Endodermal cell (in vitro differentiated cells): ENCODE results near the gene NECTIN4. TPM values are rescaled to one million over a fixed set of nuclear protein-coding genes. Genes with fewer than 3 reads are reported as not detected.

ENCODE experiments used
- DNase-seq: peaks from one replicate; pipeline ENCODE4 v3.0.0-alpha.2; 2017
- H3K27ac ChIP-seq: 2 replicates; pipeline ENCODE4 v1.5.1; 2013; ENCODE audit warnings: mild to moderate bottlenecking, low read depth, low read length, moderate library complexity
- H3K27me3 ChIP-seq: 2 replicates; pipeline ENCODE4 v1.6.1; 2013; ENCODE audit warnings: mild to moderate bottlenecking, low read length, moderate library complexity; ENCODE audit not compliant: insufficient read depth, control insufficient read depth, poor library complexity, severe bottlenecking
- H3K36me3 ChIP-seq: 2 replicates; pipeline ENCODE4 v1.7.0; 2013; ENCODE audit warnings: mild to moderate bottlenecking, low read length, moderate library complexity; ENCODE audit not compliant: control insufficient read depth, insufficient read depth
- H3K4me1 ChIP-seq: one replicate; pipeline ENCODE4 v1.7.0; 2013; ENCODE audit warnings: low read length; ENCODE audit not compliant: control insufficient read depth, insufficient read depth
- H3K4me3 ChIP-seq: 2 replicates; pipeline ENCODE4 v1.5.1; 2013; ENCODE audit warnings: mild to moderate bottlenecking, low read length, moderate library complexity
- H3K9ac ChIP-seq: 2 replicates; pipeline ENCODE4 v1.6.1; 2013; ENCODE audit warnings: mild to moderate bottlenecking, low read length, moderate library complexity; ENCODE audit not compliant: poor library complexity, severe bottlenecking; ENCODE audit errors: extremely low read depth
- H3K9me3 ChIP-seq: 2 replicates; pipeline ENCODE4 v1.6.1; 2013; ENCODE audit warnings: mild to moderate bottlenecking, low read length, moderate library complexity; ENCODE audit not compliant: control insufficient read depth
- H3K27ac Mint-ChIP-seq: 2 replicates; pipeline ENCODE4 v1.8.0; 2020; ENCODE audit warnings: mixed read lengths
- H3K27me3 Mint-ChIP-seq: 2 replicates; pipeline ENCODE4 v1.8.0; 2021; ENCODE audit warnings: mild to moderate bottlenecking, mixed read lengths; ENCODE audit not compliant: insufficient read depth
- H3K36me3 Mint-ChIP-seq: 2 replicates; pipeline ENCODE4 v1.8.0; 2020; ENCODE audit warnings: low read depth, mixed read lengths
- H3K4me1 Mint-ChIP-seq: 2 replicates; pipeline ENCODE4 v1.8.0; 2020; ENCODE audit warnings: mixed read lengths
- H3K4me3 Mint-ChIP-seq: 2 replicates; pipeline ENCODE4 v1.8.0; 2020; ENCODE audit warnings: mild to moderate bottlenecking, moderate library complexity, mixed read lengths
- H3K9me3 Mint-ChIP-seq: 2 replicates; pipeline ENCODE4 v1.8.0; 2020; ENCODE audit warnings: mild to moderate bottlenecking, mixed read lengths
- CTCF ChIP-seq: fragments of 200-600 bp; sonication (generic); conservative IDR thresholded peaks from 2 replicates; pipeline ENCODE4 v1.5.0; 2021; ENCODE audit warnings: antibody characterized with exemption, mild to moderate bottlenecking
- WGBS, 2 experiments: methylation state at CpG; one replicate each; pipeline versions ENCODE4 v1.1.5 to v1.1.7; 2013; ENCODE audit warnings: missing lambda C conversion rate in 2 of 2, mixed read lengths in 1 of 2; ENCODE audit not compliant: insufficient coverage in 1 of 2, insufficient read length in 1 of 2; 5-methylcytosine and 5-hydroxymethylcytosine counted together
- total RNA-seq, 2 donors: library from RNA; stranded (reverse); fragmentation: NEBNext Ultra II Directional in 1 of 2; extraction: Animal tissue kit (Norgen Biotek cat#: 25700) in 1 of 2; gene quantifications; 2 replicates in 1 of 2; 3 replicates in 1 of 2; pipeline ENCODE4 v1.2.1, GENCODE V29; 2021

NECTIN4 gene
- total RNA-seq, 2 donors from 2014 or later: not detected

GRCh38 chr1:161039154-161039545 lies 50.2 kb downstream of the NECTIN4 start:
- Mint-ChIP-seq H3K36me3 (peaks cover 42% of the 10 kb centered on the region), H3K4me3 (peak overlapping the region; percentile 87)

DNA sequence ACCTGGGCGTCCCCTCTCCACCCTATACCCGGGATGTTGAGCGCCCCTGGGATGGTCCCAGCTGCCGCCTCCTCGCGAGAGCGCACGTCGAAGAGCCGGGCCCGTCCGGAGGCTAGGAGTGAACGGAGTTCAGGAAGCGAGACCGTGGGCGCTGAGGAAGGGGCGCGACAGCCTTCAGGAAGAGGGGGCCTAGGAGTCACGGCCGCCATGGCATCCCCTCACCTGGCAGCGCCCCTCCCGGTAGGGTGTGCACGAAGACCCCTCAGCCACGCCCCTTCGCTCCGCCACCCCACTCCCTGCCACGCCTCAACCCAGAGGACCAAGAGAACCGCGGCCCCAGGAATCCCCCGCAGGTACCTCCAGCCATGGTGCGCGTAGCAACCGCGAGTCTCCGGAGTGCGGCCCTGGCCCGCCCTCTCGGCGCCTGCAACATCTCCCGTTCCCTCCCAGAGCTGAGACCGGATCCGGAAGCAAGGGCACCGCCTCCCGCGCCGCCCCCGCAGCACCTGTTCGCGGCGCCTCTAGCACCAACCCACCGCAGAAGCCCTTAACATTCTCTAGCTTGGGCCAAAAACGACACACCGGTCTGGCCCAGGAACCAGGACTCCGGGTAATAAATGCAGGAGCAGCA lies 50.7 kb downstream of the NECTIN4 start, which contains the start of gene TSTD1:
TSS of gene TSTD1 (minus strand) at position 442 of the 631 bp plus-strand sequence. CDS start at position 367, 75 bp downstream.
- Histone ChIP-seq H3K36me3 (peaks cover 40% of the 10 kb centered on the region), H3K4me3 (peak within 1 kb of the TSS; percentile 91), H3K27ac (no peak within 1 kb of the TSS), H3K9ac (peak within 1 kb of the TSS; percentile 59), H3K4me1 (peaks cover 6% of the 10 kb centered on the region), H3K27me3 (no peaks in the 10 kb centered on the region), H3K9me3 (no peaks in the 10 kb centered on the region)
- Mint-ChIP-seq H3K27ac (peak within 1 kb of the TSS; percentile 88), H3K36me3 (peaks cover 42% of the 10 kb centered on the region), H3K9me3 (no peaks in the 10 kb centered on the region), H3K27me3 (no peaks in the 10 kb centered on the region), H3K4me3 (peak within 1 kb of the TSS; percentile 87), H3K4me1 (peaks cover 12% of the 10 kb centered on the region)
- DNase-seq: peak; percentile 92
- TF ChIP-seq CTCF: peak; percentile 15
- 4 to 18% methylated on average over 8 to 54 of the region's 54 CpGs for WGBS, 2 experiments

More at GRCh38 chr1:161039154-161039545, 50.2 kb downstream of the NECTIN4 start:
- WGBS, 2 experiments: 5% methylated on average over 2 of the region's 3 CpGs; no CpG with 5 or more reads in 1 of the 2 experiments
- Mint-ChIP-seq H3K27ac (peak overlapping the region; percentile 88), H3K9me3 (no peaks in the 10 kb centered on the region), H3K27me3 (no peaks in the 10 kb centered on the region), H3K4me1 (peaks cover 13% of the 10 kb centered on the region)
- Histone ChIP-seq H3K36me3 (peaks cover 40% of the 10 kb centered on the region), H3K27me3 (no peaks in the 10 kb centered on the region), H3K9ac (no peak overlapping the region), H3K9me3 (no peaks in the 10 kb centered on the region), H3K4me1 (peaks cover 6% of the 10 kb centered on the region), H3K27ac (no peak overlapping the region), H3K4me3 (peak overlapping the region; percentile 91)
- no peak for TF ChIP-seq CTCF
- no peak for DNase-seq

DNA sequence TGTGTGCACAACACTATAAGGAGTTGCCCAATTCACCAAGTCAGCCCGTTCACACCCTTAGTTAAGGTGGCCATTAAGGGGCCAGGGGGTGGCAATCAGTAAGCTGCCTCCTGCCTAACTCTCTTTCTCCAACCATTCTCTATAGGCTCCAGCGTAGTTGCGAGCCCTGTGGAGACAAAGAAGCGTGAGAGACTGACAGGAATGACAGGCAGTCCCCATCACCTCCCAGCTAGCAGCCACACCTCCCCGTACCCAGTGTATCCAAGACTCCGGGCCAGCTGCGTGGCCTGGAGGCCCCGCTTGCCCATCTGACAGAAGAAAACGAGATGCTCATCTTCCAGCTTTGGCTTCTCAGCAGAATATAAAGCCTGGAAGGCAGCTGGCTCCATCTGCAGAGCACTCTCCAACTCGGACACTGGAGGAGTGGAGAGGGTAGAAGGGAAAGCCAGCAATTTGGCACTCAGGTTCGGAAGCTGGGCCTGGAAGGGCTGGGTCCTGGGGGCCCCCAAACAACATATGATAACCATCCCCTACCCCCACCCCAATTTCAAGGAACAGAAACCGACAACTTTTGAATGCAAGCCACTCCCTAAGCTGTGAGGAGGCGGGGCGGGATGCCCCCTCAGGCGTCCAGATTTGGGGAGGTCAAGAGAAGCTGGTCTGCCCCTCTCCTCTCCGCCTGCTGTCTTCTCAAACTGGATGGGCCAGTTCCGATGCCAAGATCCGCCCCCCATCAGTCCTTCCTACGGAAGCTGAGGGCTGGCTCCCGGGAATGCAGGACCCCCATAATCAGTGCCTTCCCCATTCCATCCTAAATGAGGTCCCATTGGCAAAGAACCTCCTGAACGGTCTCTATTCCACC lies 51.5 kb downstream of the NECTIN4 start:
- H3K36me3 ChIP-seq: peaks cover 35% of the 10 kb centered on the region
- no peak overlapping the region for H3K27ac ChIP-seq
- peak; percentile 77 for DNase-seq
- peaks cover 10% of the 10 kb centered on the region for H3K4me1 Mint-ChIP-seq
- peak overlapping the region; percentile 88 for H3K27ac Mint-ChIP-seq
- 39 to 51% methylated on average over 17 to 20 of the region's 21 CpGs for WGBS, 2 experiments
- H3K36me3 Mint-ChIP-seq: peaks cover 37% of the 10 kb centered on the region
- no peaks in the 10 kb centered on the region for H3K27me3 Mint-ChIP-seq
- no peaks in the 10 kb centered on the region for H3K9me3 ChIP-seq
- peaks cover 6% of the 10 kb centered on the region for H3K4me1 ChIP-seq
- H3K9me3 Mint-ChIP-seq: no peaks in the 10 kb centered on the region
- H3K4me3 Mint-ChIP-seq: peak overlapping the region; percentile 87
- peak overlapping the region; percentile 91 for H3K4me3 ChIP-seq
- peak overlapping the region; percentile 59 for H3K9ac ChIP-seq
- H3K27me3 ChIP-seq: no peaks in the 10 kb centered on the region
- no peak for TF ChIP-seq CTCF
